ENCODE measurements around the gene RPS6KB2. TPM values are rescaled to one million over a fixed set of nuclear protein-coding genes. Genes with fewer than 3 reads are reported as not detected.

The RPS6KB2 gene
- total RNA-seq, 4 donors from 2014 or later, result 36.9 to 69.3 (median 47.1) TPM

GRCh38 chr11:67442504-67443404 is 14.5 kb downstream of the RPS6KB2 start:
- Histone ChIP-seq H3K27me3 (no peaks in the 10 kb centered on the region), H3K4me3 (peak overlapping the region; percentile 70 to 78 (median 75)), H3K27ac (peak overlapping the region; percentile 89 to 96 (median 94)), H3K4me1 (peaks cover 0 to 55% (median 32%) of the 10 kb centered on the region in 4 donors), H3K36me3 (peaks cover 0 to 44% (median 0%) of the 10 kb centered on the region in 3 donors), H3K9me3 (no peaks in the 10 kb centered on the region)
- TF ChIP-seq CTCF (IDR thresholded peaks at IDR 0.05) (no peak), POLR2A (IDR thresholded peaks at IDR 0.05) (no peak), EP300 (IDR thresholded peaks at IDR 0.05) (no peak)
- WGBS, 2 donors, result 36 to 39% methylated on average over 24 to 30 of the region's 45 CpGs
- DNase-seq (ENCODE audit: low spot score in 2 of 2), result no peak

- H3K9me3 ChIP-seq, result no peaks in the 10 kb centered on the region
These were observed 17.2 kb downstream of the RPS6KB2 start for GRCh38 chr11:67445515-67445914.

GRCh38 chr11:67448220-67448609 is 19.9 kb downstream of the RPS6KB2 start:
- Histone ChIP-seq H3K27me3 (no peaks in the 10 kb centered on the region), H3K4me1 (peaks cover 0 to 23% (median 12%) of the 10 kb centered on the region in 4 donors), H3K36me3 (no peaks in the 10 kb centered on the region), H3K4me3 (no peak overlapping the region), H3K9me3 (no peaks in the 10 kb centered on the region), H3K27ac (no peak overlapping the region)
- no peak for DNase-seq (ENCODE audit: low spot score in 2 of 2)
- 89 to 90% methylated on average over 7 of the region's 7 CpGs for WGBS, 2 donors
- TF ChIP-seq POLR2A (IDR thresholded peaks at IDR 0.05) (no peak), EP300 (IDR thresholded peaks at IDR 0.05) (no peak), CTCF (IDR thresholded peaks at IDR 0.05) (no peak)

More at GRCh38 chr11:67445515-67445914, 17.2 kb downstream of the RPS6KB2 start:
- no peak for DNase-seq (ENCODE audit: low spot score in 2 of 2)
- 72 to 86% methylated on average over 5 of the region's 5 CpGs for WGBS, 2 donors
- H3K4me1 ChIP-seq, result peaks cover 0 to 40% (median 25%) of the 10 kb centered on the region in 4 donors
- peaks cover 0 to 16% (median 0%) of the 10 kb centered on the region in 3 donors for H3K36me3 ChIP-seq
- no peak overlapping the region for H3K27ac ChIP-seq
- TF ChIP-seq EP300 (IDR thresholded peaks at IDR 0.05), result no peak
- no peak for TF ChIP-seq CTCF (IDR thresholded peaks at IDR 0.05)
- no peak for TF ChIP-seq POLR2A (IDR thresholded peaks at IDR 0.05)
- no peaks in the 10 kb centered on the region for H3K27me3 ChIP-seq
- no peak overlapping the region for H3K4me3 ChIP-seq

- WGBS, 2 donors, result 71 to 77% methylated on average over 9 of the region's 9 CpGs
- TF ChIP-seq CTCF (IDR thresholded peaks at IDR 0.05) (no peak), POLR2A (IDR thresholded peaks at IDR 0.05) (no peak), EP300 (IDR thresholded peaks at IDR 0.05) (no peak)
- H3K27me3 ChIP-seq, result no peaks in the 10 kb centered on the region
- no peaks in the 10 kb centered on the region for H3K9me3 ChIP-seq
- no peak for DNase-seq (ENCODE audit: low spot score in 2 of 2)
- no peaks in the 10 kb centered on the region for H3K36me3 ChIP-seq
- H3K4me3 ChIP-seq, result no peak overlapping the region
- peaks cover 0 to 21% (median 7%) of the 10 kb centered on the region in 4 donors for H3K4me1 ChIP-seq
- H3K27ac ChIP-seq, result no peak overlapping the region
These were observed 21.0 kb downstream of the RPS6KB2 start for GRCh38 chr11:67449116-67449844.
